ENCODE results near the gene TBC1D22A. TPM values are rescaled to one million over a fixed set of nuclear protein-coding genes. Genes with fewer than 3 reads are reported as not detected.

TBC1D22A gene
- total RNA-seq, 6 experiments from 2014 or later, result 20.4 to 24.1 (median 22.2) TPM

- TF ChIP-seq, protein P1, sequence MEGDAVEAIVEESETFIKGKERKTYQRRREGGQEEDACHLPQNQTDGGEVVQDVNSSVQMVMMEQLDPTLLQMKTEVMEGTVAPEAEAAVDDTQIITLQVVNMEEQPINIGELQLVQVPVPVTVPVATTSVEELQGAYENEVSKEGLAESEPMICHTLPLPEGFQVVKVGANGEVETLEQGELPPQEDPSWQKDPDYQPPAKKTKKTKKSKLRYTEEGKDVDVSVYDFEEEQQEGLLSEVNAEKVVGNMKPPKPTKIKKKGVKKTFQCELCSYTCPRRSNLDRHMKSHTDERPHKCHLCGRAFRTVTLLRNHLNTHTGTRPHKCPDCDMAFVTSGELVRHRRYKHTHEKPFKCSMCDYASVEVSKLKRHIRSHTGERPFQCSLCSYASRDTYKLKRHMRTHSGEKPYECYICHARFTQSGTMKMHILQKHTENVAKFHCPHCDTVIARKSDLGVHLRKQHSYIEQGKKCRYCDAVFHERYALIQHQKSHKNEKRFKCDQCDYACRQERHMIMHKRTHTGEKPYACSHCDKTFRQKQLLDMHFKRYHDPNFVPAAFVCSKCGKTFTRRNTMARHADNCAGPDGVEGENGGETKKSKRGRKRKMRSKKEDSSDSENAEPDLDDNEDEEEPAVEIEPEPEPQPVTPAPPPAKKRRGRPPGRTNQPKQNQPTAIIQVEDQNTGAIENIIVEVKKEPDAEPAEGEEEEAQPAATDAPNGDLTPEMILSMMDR (IDR thresholded peaks at IDR 0.05), result no peak
- H3K4me3 Mint-ChIP-seq, result no peak overlapping the region
- no peak overlapping the region for H3K27ac Mint-ChIP-seq
- H3K36me3 Mint-ChIP-seq (ENCODE audit: low read depth), result peaks cover 6% of the 10 kb centered on the region; the same call in 1 of the 2 replicates
- H3K4me1 Mint-ChIP-seq (ENCODE audit: low read depth), result peaks cover 9% of the 10 kb centered on the region
- DNase-seq, result no peak
- peaks cover 4% of the 10 kb centered on the region for H3K27me3 Mint-ChIP-seq (ENCODE audit: insufficient read depth)
- H3K9me3 Mint-ChIP-seq, result peaks cover 6% of the 10 kb centered on the region; the same call in 1 of the 2 replicates
Observed at GRCh38 chr22:47151064-47151463, 388.6 kb downstream of the TBC1D22A start.

- Mint-ChIP-seq H3K9me3 (peaks cover 6% of the 10 kb centered on the region; the same call in 1 of the 2 replicates), H3K36me3 (ENCODE audit: low read depth) (peaks cover 6% of the 10 kb centered on the region; the same call in 1 of the 2 replicates), H3K27ac (no peak overlapping the region), H3K27me3 (ENCODE audit: insufficient read depth) (peaks cover 4% of the 10 kb centered on the region), H3K4me3 (no peak overlapping the region), H3K4me1 (ENCODE audit: low read depth) (peaks cover 9% of the 10 kb centered on the region)
- TF ChIP-seq, protein P1 (IDR thresholded peaks at IDR 0.05), result no peak
- no peak for DNase-seq
Observed at GRCh38 chr22:47151490-47151889, 389.0 kb downstream of the TBC1D22A start.

GRCh38 chr22:47152236-47152635 lies 389.8 kb downstream of the TBC1D22A start:
- Mint-ChIP-seq H3K4me3 (no peak overlapping the region), H3K27ac (no peak overlapping the region), H3K9me3 (peaks cover 6% of the 10 kb centered on the region; the same call in 1 of the 2 replicates), H3K4me1 (ENCODE audit: low read depth) (peaks cover 9% of the 10 kb centered on the region), H3K36me3 (ENCODE audit: low read depth) (peaks cover 6% of the 10 kb centered on the region), H3K27me3 (ENCODE audit: insufficient read depth) (peaks cover 4% of the 10 kb centered on the region)
- TF ChIP-seq, protein P1 (IDR thresholded peaks at IDR 0.05), result no peak
- no peak for DNase-seq

DNA sequence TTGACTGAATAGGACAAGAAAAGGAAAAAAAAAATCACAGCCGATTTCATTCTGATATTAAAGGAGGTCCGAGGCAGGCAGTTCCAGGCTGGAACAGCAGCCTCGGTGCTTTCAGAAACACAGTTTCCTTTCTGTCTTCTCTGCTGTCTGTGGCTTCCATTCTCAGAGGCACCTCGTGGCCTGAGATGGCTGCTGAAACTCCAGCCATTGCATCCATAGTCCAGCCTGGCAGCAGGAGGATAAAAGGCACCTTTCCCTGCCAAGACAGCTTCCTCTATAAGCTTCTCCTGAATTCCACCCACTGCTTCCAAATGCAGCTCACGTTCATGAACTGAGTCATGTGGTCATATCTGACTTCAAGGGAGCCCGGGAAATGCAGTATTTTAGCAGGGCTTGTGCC lies 390.5 kb downstream of the TBC1D22A start:
- H3K27me3 Mint-ChIP-seq (ENCODE audit: insufficient read depth), result peaks cover 4% of the 10 kb centered on the region
- DNase-seq, result no peak
- H3K9me3 Mint-ChIP-seq, result peaks cover 6% of the 10 kb centered on the region; the same call in 1 of the 2 replicates

DNA sequence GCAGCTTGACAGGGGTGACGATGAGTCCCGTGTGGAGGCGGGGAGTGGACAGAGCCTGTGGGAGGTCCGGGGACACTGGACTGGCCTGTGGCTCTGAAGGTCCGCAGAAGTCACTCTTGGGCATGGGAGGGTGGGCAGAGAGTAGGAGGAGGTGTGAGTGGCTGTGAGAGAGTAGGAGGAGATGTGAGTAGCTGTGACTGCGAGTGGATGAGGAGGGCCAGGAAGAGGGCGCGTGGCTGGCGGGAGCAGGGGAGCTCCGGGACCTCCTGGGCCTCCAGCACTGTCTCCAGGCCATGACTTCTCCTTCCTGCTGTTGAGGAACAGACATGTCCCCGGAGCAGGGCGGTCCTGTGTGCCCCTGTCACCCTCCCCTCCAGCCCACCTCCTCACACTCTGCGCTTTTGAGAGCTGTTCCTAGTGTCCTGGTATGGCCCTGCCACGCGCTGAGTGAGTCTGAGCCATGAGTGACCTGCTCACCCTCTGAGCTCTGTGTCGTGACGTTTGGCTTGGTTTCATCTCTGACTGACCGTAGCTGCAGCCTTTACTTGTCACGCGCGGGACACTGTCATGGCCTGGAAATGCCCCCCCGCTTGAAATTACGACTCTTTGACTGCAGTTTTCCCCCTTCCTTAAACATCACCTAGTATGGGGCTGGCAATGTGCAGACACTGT lies 391.5 kb downstream of the TBC1D22A start:
- Mint-ChIP-seq H3K9me3 (peaks cover 6% of the 10 kb centered on the region; the same call in 1 of the 2 replicates), H3K36me3 (ENCODE audit: low read depth) (peaks cover 6% of the 10 kb centered on the region), H3K27me3 (ENCODE audit: insufficient read depth) (peaks cover 4% of the 10 kb centered on the region), H3K4me3 (no peak overlapping the region), H3K27ac (no peak overlapping the region), H3K4me1 (ENCODE audit: low read depth) (peaks cover 9% of the 10 kb centered on the region)
- DNase-seq, result no peak
- TF ChIP-seq, protein P1 (IDR thresholded peaks at IDR 0.05), result no peak

More for the DNA sequence above, 390.5 kb downstream of the TBC1D22A start:
- TF ChIP-seq, protein P1 (IDR thresholded peaks at IDR 0.05), result no peak
- peaks cover 6% of the 10 kb centered on the region for H3K36me3 Mint-ChIP-seq (ENCODE audit: low read depth)
- no peak overlapping the region for H3K4me3 Mint-ChIP-seq
- peaks cover 9% of the 10 kb centered on the region for H3K4me1 Mint-ChIP-seq (ENCODE audit: low read depth)
- H3K27ac Mint-ChIP-seq, result no peak overlapping the region

Measured in HFFc6 (cell line).